ENCODE measurements around the gene TBC1D21. TPM values are rescaled to one million over a fixed set of nuclear protein-coding genes. Genes with fewer than 3 reads are reported as not detected.

Gene TBC1D21
- total and polyA plus RNA-seq, 10 of the 15 experiments (the other 5 are each of a cell fraction or from before 2014, with no cell fraction given), result not detected

- Histone ChIP-seq H3K27ac (ENCODE audit: control insufficient read depth, insufficient read depth) (no peak overlapping the region), H3K4me1 (ENCODE audit: control insufficient read depth, insufficient read depth, low read length) (no peaks in the 10 kb centered on the region), H3K27me3 (replicated peaks in 1 of 2; ENCODE audit: control insufficient read depth in 2 of 2, insufficient read depth in 2 of 2, low read length in 1 of 2) (peaks cover 0 to 3% of the 10 kb centered on the region in 2 experiments; a peak in 2 of 4 replicates), H4K20me1 (ENCODE audit: control insufficient read depth, insufficient read depth) (no peaks in the 10 kb centered on the region), H3K4me2 (ENCODE audit: control insufficient read depth, insufficient read depth) (no peak overlapping the region), H3K79me2 (ENCODE audit: control insufficient read depth, insufficient read depth, low read length) (no peaks in the 10 kb centered on the region), H3K9ac (ENCODE audit: control insufficient read depth, insufficient read depth, low read length) (no peak overlapping the region), H3K9me3 (replicated peaks; ENCODE audit: control insufficient read depth, insufficient read depth, low read length) (no peaks in the 10 kb centered on the region), H3K4me3 (no peak overlapping the region), H3K36me3 (ENCODE audit: control insufficient read depth in 2 of 2, insufficient read depth in 2 of 2, low read length in 1 of 2) (no peaks in the 10 kb centered on the region), H2AFZ (ENCODE audit: control insufficient read depth, low read depth, low read length) (no peak overlapping the region)
- intact Hi-C loops (cut with micrococcal nuclease; ENCODE audit: unreplicated experiment) (no loop called here), in situ Hi-C loops (cut with MboI) (no loop called here)
- ChIA-PET RAD21 (ENCODE audit: unreplicated experiment) (no interaction called here), SMC1A (ENCODE audit: uncharacterized antibody, unreplicated experiment) (no interaction called here), CTCF (no interaction called here), POLR2A (no interaction called here)
- ATAC-seq (no peak), DNase-seq (ENCODE audit: low read depth, low spot score) (no peak), FAIRE-seq (no peak)
- 23% methylated on average over 10 of the region's 10 CpGs for WGBS (ENCODE audit: insufficient coverage, insufficient replicate concordance, low lambda C conversion rate, missing lambda C conversion rate)
- BruUV-seq (replicated peaks), result no TSS peak
- TF ChIP-seq RB1 (IDR thresholded peaks at IDR 0.05; ENCODE audit: borderline replicate concordance) (no peak), NR2C1 (IDR thresholded peaks at IDR 0.05) (no peak), RBBP5 (conservative IDR thresholded peaks at IDR 0.05) (no peak), SIX5 (IDR thresholded peaks at IDR 0.05; ENCODE audit: low read depth, low read length, severe bottlenecking) (no peak), CHD2 (IDR thresholded peaks at IDR 0.05; ENCODE audit: borderline replicate concordance, low read depth, low read length) (no peak), KLF5 (IDR thresholded peaks at IDR 0.05; ENCODE audit: partially characterized antibody) (no peak), PRDM15 (CRISPR knock-in tag; IDR thresholded peaks at IDR 0.05) (no peak), YY1 (IDR thresholded peaks at IDR 0.05; ENCODE audit: low read depth, low read length) (no peak), EZH2 (IDR thresholded peaks at IDR 0.05; ENCODE audit: borderline replicate concordance, control insufficient read depth, low read depth, low read length) (no peak), SREBF1 (IDR thresholded peaks at IDR 0.05; ENCODE audit: low read length) (no peak), NBN (IDR thresholded peaks at IDR 0.05) (no peak), BCL11A (IDR thresholded peaks at IDR 0.05; ENCODE audit: low read depth, low read length) (no peak), REST (IDR thresholded peaks at IDR 0.05; ENCODE audit: low read depth, low read length) (no peak), SMAD1 (IDR thresholded peaks at IDR 0.05; ENCODE audit: low read depth, partially characterized antibody) (no peak), ASH2L (IDR thresholded peaks at IDR 0.05; ENCODE audit: borderline replicate concordance, low read depth) (no peak), MAX (IDR thresholded peaks at IDR 0.05; ENCODE audit: low read depth, low read length) (no peak)
Observed at GRCh38 chr15:73900095-73900712, 26.8 kb downstream of the TBC1D21 start.
